ENCODE measurements around the gene ACVR2A. TPM values are rescaled to one million over a fixed set of nuclear protein-coding genes. Genes with fewer than 3 reads are reported as not detected.

ACVR2A gene
- total RNA-seq, 1 donor from 2014 or later, result 3.9 TPM

GRCh38 chr2:147836099-147836498 is 8.7 kb upstream of the ACVR2A start:
- Histone ChIP-seq H3K36me3 (no peaks in the 10 kb centered on the region), H3K9me3 (no peaks in the 10 kb centered on the region), H3K27ac (no peak overlapping the region), H3K4me3 (no peak overlapping the region), H3K4me1 (no peaks in the 10 kb centered on the region), H3K27me3 (no peaks in the 10 kb centered on the region)
- intact Hi-C loops (cut with DNase I), result no loop called here
- no peak for DNase-seq (ENCODE audit: low spot score in 2 of 2)
- no peak for TF ChIP-seq CTCF (IDR thresholded peaks at IDR 0.05)

- TF ChIP-seq CTCF (IDR thresholded peaks at IDR 0.05), result no peak
- peak overlapping the region; percentile 97 to 98 for H3K27ac ChIP-seq
- peak overlapping the region; percentile 83 to 91 for H3K4me3 ChIP-seq
- peaks cover 0 to 16% of the 10 kb centered on the region in 2 donors for H3K4me1 ChIP-seq
- H3K9me3 ChIP-seq, result no peaks in the 10 kb centered on the region
- H3K27me3 ChIP-seq, result no peaks in the 10 kb centered on the region
- H3K36me3 ChIP-seq, result no peaks in the 10 kb centered on the region
- intact Hi-C loops (cut with DNase I), result loop anchor here (5.0 to 10.0 kb wide), 2 partner anchors 799 to 1741 kb away; partner anchors contain the start of genes EPC2 and MMADHC
- no peak for DNase-seq (ENCODE audit: low spot score in 2 of 2)
Measured at GRCh38 chr2:147843391-147843863, 1.4 kb upstream of the ACVR2A start.

GRCh38 chr2:147843864-147844696 is 749 bp upstream of the ACVR2A start:
- intact Hi-C loops (cut with DNase I), result loop anchor here (2.0 to 10.0 kb wide), 3 partner anchors 177 to 1741 kb away; partner anchors contain the start of genes EPC2, MBD5, MMADHC and ORC4
- peak; percentile 47 to 95 for DNase-seq (ENCODE audit: low spot score in 2 of 2)
- peak in 2 of 3 experiments; percentile 27 to 31 for TF ChIP-seq CTCF (IDR thresholded peaks at IDR 0.05)

GRCh38 chr2:147845411-147845971 is 662 bp downstream of the ACVR2A start:
- peak overlapping the region; percentile 91 to 97 for H3K27ac ChIP-seq
- no peaks in the 10 kb centered on the region for H3K27me3 ChIP-seq
- intact Hi-C loops (cut with DNase I), result loop anchor here (2.0 to 10.0 kb wide), 2 partner anchors 175 to 1739 kb away; partner anchors contain the start of genes MBD5, MMADHC and ORC4
- peak overlapping the region; percentile 83 to 91 for H3K4me3 ChIP-seq
- TF ChIP-seq CTCF (IDR thresholded peaks at IDR 0.05), result no peak
- H3K36me3 ChIP-seq, result no peaks in the 10 kb centered on the region
- H3K4me1 ChIP-seq, result peaks cover 0 to 22% of the 10 kb centered on the region in 2 donors
- DNase-seq (ENCODE audit: low spot score in 2 of 2), result no peak
- H3K9me3 ChIP-seq, result no peaks in the 10 kb centered on the region

More at GRCh38 chr2:147843864-147844696, 749 bp upstream of the ACVR2A start:
- Histone ChIP-seq H3K27me3 (no peaks in the 10 kb centered on the region), H3K27ac (peak overlapping the region; percentile 97 to 98), H3K4me3 (peak overlapping the region; percentile 83 to 91), H3K4me1 (peaks cover 0 to 16% of the 10 kb centered on the region in 2 donors), H3K9me3 (no peaks in the 10 kb centered on the region), H3K36me3 (no peaks in the 10 kb centered on the region)

- Histone ChIP-seq H3K4me3 (peak overlapping the region; percentile 83 to 91), H3K4me1 (peaks cover 0 to 22% of the 10 kb centered on the region in 2 donors), H3K9me3 (no peaks in the 10 kb centered on the region), H3K27ac (no peak overlapping the region), H3K36me3 (no peaks in the 10 kb centered on the region), H3K27me3 (no peaks in the 10 kb centered on the region)
- intact Hi-C loops (cut with DNase I), result loop anchor here (10.0 kb wide), 1 partner anchor 1738 kb away; the partner anchor contains the start of gene MMADHC
- TF ChIP-seq CTCF (IDR thresholded peaks at IDR 0.05), result no peak
- DNase-seq (ENCODE audit: low spot score in 2 of 2), result no peak
Measured at GRCh38 chr2:147846412-147847081, 1.7 kb downstream of the ACVR2A start.

Data from ascending aorta (tissue), 2 donors.